Nephron (organoid): Measurements from ENCODE around the gene LILRA5.
A peak's percentile ranks its signal among the peaks of the same experiment; 100 is the strongest.
"Not testable (repeated sequence)": the region's sequence is repeated elsewhere in the genome, so short reads cannot be mapped to it uniquely, and the experiment has no call there.

Experiments used
- H3K27ac Mint-ChIP-seq, 3 experiments: 2 replicates each; pipeline ENCODE4 v1.8.0; 2020; ENCODE audit warnings: mixed read lengths in 3 of 3, mild to moderate bottlenecking in 2 of 3, moderate library complexity in 1 of 3
- H3K27me3 Mint-ChIP-seq: 2 replicates; pipeline ENCODE4 v1.8.0; 2021; ENCODE audit warnings: low read depth, mild to moderate bottlenecking, moderate library complexity, mixed read lengths
- H3K36me3 Mint-ChIP-seq: 2 replicates; pipeline ENCODE4 v1.8.0; 2020; ENCODE audit warnings: low read depth, mixed read lengths
- H3K4me1 Mint-ChIP-seq: 2 replicates; pipeline ENCODE4 v1.8.0; 2020; ENCODE audit warnings: mixed read lengths
- H3K4me3 Mint-ChIP-seq, 3 experiments: 2 replicates each; pipeline ENCODE4 v1.8.0; 2020; ENCODE audit warnings: mild to moderate bottlenecking in 3 of 3, mixed read lengths in 3 of 3, moderate library complexity in 2 of 3
- H3K9me3 Mint-ChIP-seq: 2 replicates; pipeline ENCODE4 v1.8.0; 2020; ENCODE audit warnings: mixed read lengths
- CTCF ChIP-seq, 3 experiments: fragments of 200-600 bp; sonication (generic); IDR thresholded peaks; one replicate each; pipeline ENCODE4 v1.5.0; 2021; ENCODE audit warnings: antibody characterized with exemption in 3 of 3; ENCODE audit not compliant: unreplicated experiment in 3 of 3

LILRA5 gene

DNA sequence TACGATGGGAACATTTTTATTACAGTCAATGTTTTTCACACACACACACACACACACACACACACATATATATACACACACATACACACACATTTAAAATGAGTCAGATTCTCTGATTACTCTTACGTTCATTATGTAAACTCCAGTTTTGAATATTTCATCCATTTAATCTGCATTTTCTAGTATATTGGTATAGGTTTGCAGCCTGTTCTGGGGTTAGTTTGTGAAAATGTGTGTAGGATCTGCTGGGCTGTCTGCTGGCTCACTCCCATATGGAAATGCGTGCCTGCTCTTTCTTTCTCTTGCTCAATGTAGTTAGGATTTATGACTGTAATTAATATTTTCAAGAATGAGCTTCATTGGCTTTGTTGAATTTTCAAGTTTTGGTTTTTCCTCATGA, 39.1 kb downstream of the LILRA5 start:
- Mint-ChIP-seq H3K27me3 (peaks cover 18% of the 10 kb centered on the region), H3K27ac (no peak overlapping the region), H3K36me3 (no peaks in the 10 kb centered on the region), H3K4me3 (no peak overlapping the region), H3K9me3 (peaks cover 3% of the 10 kb centered on the region), H3K4me1 (no peaks in the 10 kb centered on the region)
- TF ChIP-seq CTCF (IDR thresholded peaks at IDR 0.05; ENCODE audit: unreplicated experiment in 3 of 3), result no peak

GRCh38 chr19:54272181-54272580, 40.8 kb downstream of the LILRA5 start:
- not testable (repeated sequence) for H3K9me3 Mint-ChIP-seq, H3K4me3 Mint-ChIP-seq, H3K4me1 Mint-ChIP-seq, H3K27ac Mint-ChIP-seq, H3K36me3 Mint-ChIP-seq
- peaks cover 25% of the 10 kb centered on the region for H3K27me3 Mint-ChIP-seq

DNA sequence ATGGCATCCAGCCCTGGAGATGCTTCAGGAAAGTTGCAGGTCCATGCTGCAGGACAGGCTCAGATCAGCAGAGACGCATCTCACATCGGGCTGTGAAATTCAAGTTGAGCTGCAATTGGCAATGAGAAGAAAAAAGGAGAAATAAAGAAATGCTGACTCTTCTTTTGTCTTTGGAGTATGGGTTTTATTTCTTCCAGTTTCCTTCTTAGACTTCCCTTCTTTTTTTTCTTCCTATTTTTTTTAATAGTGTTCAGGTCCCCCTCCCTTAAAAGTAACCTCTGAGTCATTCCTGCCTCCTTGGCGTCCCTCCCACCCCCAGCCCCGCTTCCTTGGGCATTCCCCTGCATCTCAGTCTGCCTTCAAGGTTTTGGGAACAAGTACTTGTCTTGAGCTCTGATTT, 41.4 kb downstream of the LILRA5 start:
- not testable (repeated sequence) for H3K4me3 Mint-ChIP-seq, H3K36me3 Mint-ChIP-seq, H3K9me3 Mint-ChIP-seq, H3K27ac Mint-ChIP-seq, H3K4me1 Mint-ChIP-seq
- H3K27me3 Mint-ChIP-seq, result peaks cover 25% of the 10 kb centered on the region

DNA sequence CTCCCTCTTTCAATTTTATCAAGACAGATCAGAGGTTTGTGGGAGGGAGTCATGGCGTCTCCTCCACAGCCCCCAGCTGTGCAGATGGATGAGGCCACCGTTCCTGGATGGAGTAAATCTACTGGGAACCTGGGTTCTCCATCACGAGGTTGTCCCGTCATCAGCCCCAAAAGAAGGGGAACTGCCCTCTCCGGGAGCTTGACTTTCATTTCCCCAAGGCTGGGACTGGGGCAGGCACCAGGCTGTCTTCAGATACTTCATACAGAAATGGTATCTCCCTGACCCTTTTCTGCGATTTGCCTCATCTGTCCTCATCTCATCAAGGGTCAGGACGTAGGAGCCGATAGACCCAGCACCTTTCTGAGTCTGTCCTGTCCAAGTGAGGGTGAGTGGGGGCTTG, 41.9 kb downstream of the LILRA5 start:
- TF ChIP-seq CTCF (IDR thresholded peaks at IDR 0.05; ENCODE audit: unreplicated experiment in 3 of 3), result no peak
- peaks cover 25% of the 10 kb centered on the region for H3K27me3 Mint-ChIP-seq
- no peaks in the 10 kb centered on the region for H3K4me1 Mint-ChIP-seq
- H3K9me3 Mint-ChIP-seq, result peaks cover 3% of the 10 kb centered on the region
- H3K36me3 Mint-ChIP-seq, result no peaks in the 10 kb centered on the region
- no peak overlapping the region for H3K4me3 Mint-ChIP-seq
- H3K27ac Mint-ChIP-seq, result no peak overlapping the region

DNA sequence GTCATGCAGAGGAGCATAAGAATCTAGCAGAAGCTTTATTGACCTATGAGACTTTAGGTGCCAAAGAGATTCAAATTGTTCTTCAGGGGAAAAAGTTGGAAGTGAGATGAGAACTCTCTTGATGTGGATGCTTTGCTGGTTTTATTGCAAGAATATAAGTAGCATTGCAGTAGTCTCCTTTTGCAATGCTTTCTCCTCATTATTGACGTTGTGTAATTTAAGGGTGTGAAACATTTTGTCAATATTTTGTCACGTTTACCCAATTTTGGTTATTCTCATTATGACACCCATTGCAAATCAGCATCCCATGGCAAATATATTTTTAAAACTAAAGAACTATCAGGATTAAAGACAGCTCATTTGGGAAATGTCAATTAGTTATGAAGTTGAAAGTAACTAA, 44.0 kb downstream of the LILRA5 start:
- no peaks in the 10 kb centered on the region for H3K36me3 Mint-ChIP-seq
- H3K4me3 Mint-ChIP-seq, result no peak overlapping the region
- peaks cover 18% of the 10 kb centered on the region for H3K27me3 Mint-ChIP-seq
- no peak overlapping the region for H3K27ac Mint-ChIP-seq
- H3K4me1 Mint-ChIP-seq, result no peaks in the 10 kb centered on the region
- TF ChIP-seq CTCF (IDR thresholded peaks at IDR 0.05; ENCODE audit: unreplicated experiment in 3 of 3), result no peak
- H3K9me3 Mint-ChIP-seq, result peaks cover 3% of the 10 kb centered on the region

DNA sequence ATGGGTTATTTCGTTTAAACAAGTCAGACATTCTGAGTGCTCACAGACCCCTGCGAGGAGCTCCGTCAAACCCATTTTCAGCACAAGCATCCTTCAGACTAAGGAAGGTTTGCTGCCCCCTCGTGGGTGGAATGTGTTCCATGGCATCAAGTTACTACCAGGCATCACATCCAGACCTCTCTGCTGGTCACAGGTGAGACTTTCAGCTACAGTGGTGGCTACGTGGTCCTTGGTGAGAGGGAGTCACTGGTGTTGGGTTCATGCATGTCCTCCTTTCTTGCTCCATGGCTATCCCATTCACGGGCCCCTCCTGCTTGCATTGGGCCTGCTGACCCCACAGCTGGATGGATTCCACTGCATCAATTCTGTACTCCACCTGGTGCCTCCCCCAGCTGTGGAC, 46.8 kb downstream of the LILRA5 start:
- peak; percentile 70 to 75 (median 71) for TF ChIP-seq CTCF (IDR thresholded peaks at IDR 0.05; ENCODE audit: unreplicated experiment in 3 of 3)
- H3K9me3 Mint-ChIP-seq, result peaks cover 3% of the 10 kb centered on the region
- no peaks in the 10 kb centered on the region for H3K36me3 Mint-ChIP-seq
- H3K4me1 Mint-ChIP-seq, result no peaks in the 10 kb centered on the region
- H3K27ac Mint-ChIP-seq, result no peak overlapping the region
- no peak overlapping the region for H3K4me3 Mint-ChIP-seq
- peaks cover 7% of the 10 kb centered on the region for H3K27me3 Mint-ChIP-seq

DNA sequence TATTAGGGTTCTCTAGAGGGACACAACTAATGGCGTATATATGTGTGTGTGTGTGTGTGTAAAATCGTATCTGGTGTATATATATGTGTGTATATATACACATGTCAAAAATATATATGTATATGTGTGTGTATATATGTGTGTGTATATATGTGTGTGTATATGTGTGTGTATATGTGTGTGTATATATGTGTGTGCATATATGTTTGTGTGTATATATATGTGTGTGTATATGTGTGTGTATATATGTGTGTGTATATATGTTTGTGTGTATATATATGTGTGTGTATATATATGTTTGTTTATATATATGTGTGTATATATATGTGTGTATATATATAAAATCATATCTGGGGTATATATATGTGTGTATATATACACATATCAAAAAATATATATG, 50.5 kb downstream of the LILRA5 start:
- Mint-ChIP-seq H3K27me3 (peaks cover under 1% of the 10 kb centered on the region), H3K36me3 (no peaks in the 10 kb centered on the region), H3K27ac (no peak overlapping the region), H3K4me1 (no peaks in the 10 kb centered on the region), H3K4me3 (no peak overlapping the region), H3K9me3 (no peaks in the 10 kb centered on the region)
- TF ChIP-seq CTCF (IDR thresholded peaks at IDR 0.05; ENCODE audit: unreplicated experiment in 3 of 3), result no peak
